HAP-1 (cell line): ENCODE results near the gene OOSP1.
"Not testable (repeated sequence)": the region's sequence is repeated elsewhere in the genome, so short reads cannot be mapped to it uniquely, and the experiment has no call there.

Experiments used
- DNase-seq, 2 experiments: peaks; one replicate each; pipeline ENCODE4 v3.0.0-alpha.2; 2016 to 2020; ENCODE audit warnings: low spot score in 2 of 2
- H3K27me3 ChIP-seq: fragments of 250-450 bp; sonication (Bioruptor Pico); 2 replicates; pipeline ENCODE4 v1.5.1; 2020; ENCODE audit warnings: low read depth, mild to moderate bottlenecking, moderate library complexity
- H3K36me3 ChIP-seq: fragments of 250-450 bp; sonication (Bioruptor Pico); replicated peaks from 2 replicates; pipeline ENCODE4 v1.5.1; 2020; ENCODE audit warnings: mild to moderate bottlenecking
- H3K4me1 ChIP-seq: fragments of 250-450 bp; sonication (Bioruptor Pico); 2 replicates; pipeline ENCODE4 v1.5.1; 2020; ENCODE audit warnings: mild to moderate bottlenecking
- H3K4me3 ChIP-seq: fragments of 250-450 bp; sonication (Bioruptor Pico); 2 replicates; pipeline ENCODE4 v1.5.1; 2020; ENCODE audit warnings: mild to moderate bottlenecking, moderate library complexity
- H3K9me3 ChIP-seq: fragments of 250-450 bp; sonication (Bioruptor Pico); 2 replicates; pipeline ENCODE4 v1.5.1; 2020; ENCODE audit warnings: mild to moderate bottlenecking, moderate library complexity
- in situ Hi-C: fragments of 300-500 bp; cut with MboI; formaldehyde crosslinking; loops from 3 replicates; pipeline ENCODE4 v1.14.3; 2020; ENCODE audit warnings: low sequenced_read_pairs, inconsistent platforms, mixed read lengths

OOSP1 gene

DNA sequence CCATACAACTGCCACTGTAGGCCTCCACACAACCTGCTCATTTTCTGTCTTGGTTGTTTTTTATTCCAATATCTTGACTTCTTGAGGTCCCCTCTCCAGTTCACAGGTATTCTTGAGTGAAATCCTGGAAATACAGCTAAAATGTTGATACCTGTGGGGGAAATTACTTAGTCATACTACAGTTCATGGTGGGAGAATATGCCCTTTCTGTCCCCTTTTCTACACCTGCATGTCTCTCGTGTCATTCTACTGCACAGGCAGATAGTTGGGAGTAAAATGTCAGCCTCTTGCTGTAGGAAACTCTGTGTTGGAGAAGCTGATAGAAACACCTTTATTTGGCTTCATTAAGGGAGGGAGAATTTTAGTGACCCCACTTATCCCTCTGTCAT is 30.2 kb downstream of the OOSP1 start:
- Histone ChIP-seq H3K4me1 (no peaks in the 10 kb centered on the region), H3K36me3 (no peaks in the 10 kb centered on the region), H3K27me3 (no peaks in the 10 kb centered on the region), H3K4me3 (no peak overlapping the region), H3K9me3 (no peaks in the 10 kb centered on the region)
- no peak for DNase-seq
- in situ Hi-C loops = no loop called here

DNA sequence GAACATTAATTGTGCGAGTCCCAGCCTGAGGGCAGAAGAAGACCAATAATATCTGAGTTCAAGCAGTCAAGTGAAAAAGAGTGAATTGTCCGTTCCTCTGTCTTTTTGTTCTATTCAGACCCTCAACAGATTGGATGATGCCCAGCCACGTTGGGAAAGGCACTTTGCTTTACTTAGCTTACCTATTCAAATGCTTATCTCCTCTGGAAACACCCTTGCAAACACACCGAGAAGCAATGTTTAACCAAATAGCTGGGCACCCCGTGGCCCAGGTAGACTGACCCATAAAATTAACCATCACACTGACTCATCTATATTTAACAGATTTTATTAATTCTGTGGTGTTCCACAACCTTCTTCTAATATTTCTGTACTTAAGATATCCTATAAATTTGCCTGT is 34.9 kb downstream of the OOSP1 start:
- in situ Hi-C loops = no loop called here
- DNase-seq = no peak

DNA sequence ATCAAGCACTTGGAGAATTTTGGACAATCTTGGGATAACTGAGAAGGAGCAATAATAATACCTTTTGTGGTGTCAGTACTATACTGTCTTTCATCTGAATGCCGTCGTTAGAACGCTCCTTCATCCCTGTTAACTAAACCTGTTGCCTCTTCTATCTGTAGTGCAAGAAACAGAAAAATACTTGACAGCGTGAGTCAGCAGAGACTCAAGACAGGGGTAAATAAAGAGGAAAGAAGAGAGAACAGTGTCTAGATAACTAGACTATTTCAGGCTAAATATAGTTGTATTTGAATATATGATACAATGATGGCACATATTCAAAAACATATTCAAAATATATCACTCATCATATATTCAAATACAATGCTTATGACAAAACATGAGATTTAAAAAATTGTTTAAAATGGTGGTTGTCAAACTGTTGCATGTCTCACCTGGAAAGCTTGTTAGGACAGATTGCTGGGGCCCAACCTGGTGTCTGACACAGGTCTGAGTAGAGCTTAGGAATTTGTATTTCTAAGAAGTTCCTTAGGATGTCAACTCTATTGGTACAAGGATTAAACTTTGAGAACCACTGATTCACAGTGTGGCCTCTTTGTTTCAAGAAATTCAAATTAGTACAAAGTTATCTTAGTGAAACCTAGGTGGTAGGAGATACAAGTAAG is 43.0 kb downstream of the OOSP1 start:
- H3K9me3 ChIP-seq = no peaks in the 10 kb centered on the region
- no peaks in the 10 kb centered on the region for H3K36me3 ChIP-seq
- no peaks in the 10 kb centered on the region for H3K27me3 ChIP-seq
- no peak overlapping the region for H3K4me3 ChIP-seq
- in situ Hi-C loops = no loop called here
- no peaks in the 10 kb centered on the region for H3K4me1 ChIP-seq
- DNase-seq = no peak

More for the DNA sequence above, 34.9 kb downstream of the OOSP1 start:
- H3K27me3 ChIP-seq = no peaks in the 10 kb centered on the region
- no peaks in the 10 kb centered on the region for H3K9me3 ChIP-seq
- H3K4me1 ChIP-seq = no peaks in the 10 kb centered on the region
- H3K36me3 ChIP-seq = no peaks in the 10 kb centered on the region
- H3K4me3 ChIP-seq = no peak overlapping the region

DNA sequence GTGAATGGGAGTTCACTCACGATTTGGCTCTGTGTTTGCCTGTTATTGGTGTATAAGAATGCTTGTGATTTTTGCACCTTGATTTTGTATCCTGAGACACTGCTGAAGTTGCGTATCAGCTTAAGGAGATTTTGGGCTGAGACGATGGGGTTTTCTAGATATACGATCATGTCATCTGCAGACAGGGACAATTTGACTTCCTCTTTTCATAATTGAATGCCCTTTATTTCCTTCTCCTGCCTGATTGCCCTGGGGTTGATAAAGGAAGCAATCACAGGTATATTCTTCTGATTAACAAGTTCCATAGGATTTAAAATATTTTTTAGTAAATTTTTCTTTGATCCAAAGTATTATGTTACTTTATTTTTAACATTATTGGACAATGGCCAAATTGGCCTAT is 43.8 kb downstream of the OOSP1 start:
- in situ Hi-C loops, H3K36me3 ChIP-seq, H3K9me3 ChIP-seq, H3K4me1 ChIP-seq, H3K4me3 ChIP-seq, DNase-seq, H3K27me3 ChIP-seq: not testable (repeated sequence)

DNA sequence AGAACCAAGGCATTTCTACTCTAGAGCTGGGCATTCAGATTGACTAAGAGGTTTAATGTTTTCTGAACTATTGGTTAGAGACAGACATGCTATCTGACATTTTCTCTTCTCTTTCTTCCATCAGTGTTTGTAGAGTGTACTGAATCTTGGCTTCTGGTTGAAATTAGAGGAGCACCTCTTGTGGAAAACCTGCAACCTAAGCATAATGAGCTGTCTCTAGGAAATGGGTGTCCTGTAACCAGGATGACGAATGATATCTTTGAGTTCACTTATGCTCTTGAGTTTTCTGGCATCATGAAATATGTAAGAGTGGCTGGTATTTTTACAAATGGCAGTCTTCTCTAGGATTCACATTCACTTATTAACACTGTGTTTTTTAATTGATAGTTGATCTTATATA is 45.0 kb downstream of the OOSP1 start:
- DNase-seq = no peak
- in situ Hi-C loops = no loop called here

DNA sequence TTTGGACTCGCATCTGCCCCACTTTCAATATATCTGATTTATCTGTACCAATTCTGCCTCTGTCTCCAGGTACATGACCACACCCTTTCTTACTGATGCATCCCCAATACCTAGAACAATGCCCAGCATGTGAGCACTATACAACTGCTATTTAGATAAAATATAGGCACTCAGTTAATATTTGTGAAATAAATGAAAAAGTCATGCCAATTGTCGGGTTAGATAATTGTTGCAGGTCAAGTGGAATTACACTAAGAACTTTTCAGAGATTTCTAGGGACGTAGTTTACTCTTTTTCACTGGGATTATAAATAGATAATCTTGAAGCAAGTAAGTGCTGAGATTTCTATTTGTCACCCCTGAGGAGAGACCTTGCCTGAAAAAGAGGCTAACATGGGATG is 46.1 kb downstream of the OOSP1 start:
- DNase-seq = no peak
- H3K27me3 ChIP-seq = no peaks in the 10 kb centered on the region

More for the DNA sequence above, 45.0 kb downstream of the OOSP1 start:
- no peaks in the 10 kb centered on the region for H3K9me3 ChIP-seq
- no peak overlapping the region for H3K4me3 ChIP-seq
- H3K36me3 ChIP-seq = no peaks in the 10 kb centered on the region
- no peaks in the 10 kb centered on the region for H3K27me3 ChIP-seq
- no peaks in the 10 kb centered on the region for H3K4me1 ChIP-seq

DNA sequence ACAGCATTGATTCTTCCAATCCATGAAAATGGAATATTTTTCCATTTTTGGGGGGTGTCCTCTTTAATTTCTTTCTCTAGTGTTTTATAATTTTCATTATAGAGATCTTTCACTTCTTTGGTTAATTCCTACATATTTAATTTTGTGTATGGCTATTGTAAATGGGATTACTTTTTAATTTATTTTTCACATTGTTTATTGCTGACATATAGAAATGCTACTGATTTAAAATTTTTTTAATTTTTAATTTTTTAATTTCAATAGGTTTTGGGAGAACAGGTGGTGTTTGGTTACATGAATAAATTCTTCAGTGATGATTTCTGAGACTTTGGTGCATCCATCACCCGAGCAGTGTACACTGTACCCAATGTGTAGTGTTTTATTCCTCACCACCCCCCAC is 52.2 kb downstream of the OOSP1 start:
- Histone ChIP-seq H3K27me3 (no peaks in the 10 kb centered on the region), H3K36me3 (no peaks in the 10 kb centered on the region), H3K4me1 (no peaks in the 10 kb centered on the region), H3K9me3 (no peaks in the 10 kb centered on the region), H3K4me3 (no peak overlapping the region)
- no peak for DNase-seq
- in situ Hi-C loops = no loop called here

More for the DNA sequence above, 46.1 kb downstream of the OOSP1 start:
- in situ Hi-C loops = no loop called here
- H3K4me3 ChIP-seq = no peak overlapping the region
- no peaks in the 10 kb centered on the region for H3K9me3 ChIP-seq
- no peaks in the 10 kb centered on the region for H3K36me3 ChIP-seq
- no peaks in the 10 kb centered on the region for H3K4me1 ChIP-seq

DNA sequence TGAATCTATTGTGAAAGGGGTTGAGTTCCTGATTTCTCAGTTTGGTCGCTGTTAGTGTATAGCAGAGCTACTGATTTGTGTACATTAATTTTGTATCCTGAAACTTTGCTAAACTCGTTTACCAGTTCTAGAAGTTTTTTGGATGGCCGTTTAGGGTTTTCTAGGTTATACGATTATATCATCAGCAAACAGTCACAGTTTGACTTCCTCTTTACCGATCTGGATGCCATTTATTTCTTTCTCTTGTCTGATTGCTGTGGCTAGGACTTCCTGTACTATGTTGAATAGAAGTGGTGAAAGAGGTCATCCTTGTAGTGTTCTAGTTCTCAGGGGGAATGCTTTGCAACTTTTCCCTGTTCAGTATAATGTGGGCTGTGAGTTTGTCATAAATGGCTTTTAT is 54.2 kb downstream of the OOSP1 start:
- H3K36me3 ChIP-seq = no peaks in the 10 kb centered on the region
- no peaks in the 10 kb centered on the region for H3K9me3 ChIP-seq
- DNase-seq = no peak
- no peaks in the 10 kb centered on the region for H3K4me1 ChIP-seq
- no peaks in the 10 kb centered on the region for H3K27me3 ChIP-seq
- no peak overlapping the region for H3K4me3 ChIP-seq
- in situ Hi-C loops = no loop called here

DNA sequence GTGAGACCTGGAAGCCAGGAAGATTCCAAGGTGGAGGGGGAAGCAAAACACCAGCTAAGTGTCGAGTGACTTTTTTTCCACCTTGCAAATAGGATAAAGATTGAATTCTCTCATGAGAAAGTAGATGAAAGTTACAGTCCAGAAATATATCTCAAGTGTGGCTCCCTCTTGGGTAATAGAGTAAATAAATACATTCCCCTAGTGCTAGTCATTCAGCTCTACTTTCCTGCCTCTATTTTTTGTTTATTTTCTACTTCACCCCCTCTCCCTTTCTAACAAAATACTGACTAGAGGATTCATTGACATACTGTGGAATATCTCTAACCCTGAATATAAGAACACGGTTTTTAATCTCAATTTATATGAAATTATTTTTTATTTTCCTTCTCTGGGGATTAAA is 59.6 kb downstream of the OOSP1 start:
- no peak for DNase-seq
- no peaks in the 10 kb centered on the region for H3K27me3 ChIP-seq
- no peak overlapping the region for H3K4me3 ChIP-seq
- in situ Hi-C loops = no loop called here
- H3K36me3 ChIP-seq = no peaks in the 10 kb centered on the region
- no peaks in the 10 kb centered on the region for H3K4me1 ChIP-seq
- no peaks in the 10 kb centered on the region for H3K9me3 ChIP-seq

DNA sequence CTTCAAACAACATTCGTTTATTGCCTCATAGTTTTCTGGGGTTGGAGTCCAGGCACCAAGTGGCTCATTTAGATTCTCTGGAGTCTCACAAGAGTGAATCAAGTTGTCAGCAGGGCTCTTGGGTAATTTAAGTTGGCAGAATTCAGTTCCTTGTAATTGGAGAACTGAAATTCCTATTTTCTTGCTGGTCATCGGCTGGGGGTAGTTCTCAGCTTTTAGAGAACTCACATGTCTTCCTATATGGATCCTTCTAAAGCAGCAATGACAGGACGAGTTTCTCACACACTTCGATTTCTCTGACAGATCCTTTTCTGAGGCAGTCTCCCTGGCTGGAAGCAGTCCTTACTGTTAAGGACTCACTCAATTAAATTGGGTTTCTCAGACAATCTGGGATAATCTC is 61.5 kb downstream of the OOSP1 start:
- in situ Hi-C loops = no loop called here

DNA sequence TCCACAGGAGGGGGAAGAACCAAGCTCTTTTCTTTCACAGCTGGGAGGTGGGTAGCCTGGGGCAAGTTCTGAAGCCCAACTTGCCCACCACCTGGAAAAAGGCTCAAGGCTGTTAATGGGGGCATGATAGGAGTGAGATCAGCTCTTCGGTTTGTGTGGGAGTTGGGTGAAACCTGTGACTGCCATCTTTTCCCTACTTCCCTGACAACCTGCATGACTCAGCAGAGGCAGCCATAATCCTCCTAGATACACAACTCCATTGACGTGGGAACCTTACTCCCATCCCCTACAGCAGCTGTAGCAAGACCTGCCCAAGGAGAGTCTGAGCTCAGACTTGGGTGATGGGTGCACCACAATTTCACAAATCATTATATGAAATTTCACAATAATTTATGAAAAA is 65.5 kb downstream of the OOSP1 start:
- Histone ChIP-seq H3K4me1 (no peaks in the 10 kb centered on the region), H3K4me3 (no peak overlapping the region), H3K9me3 (no peaks in the 10 kb centered on the region), H3K36me3 (no peaks in the 10 kb centered on the region), H3K27me3 (no peaks in the 10 kb centered on the region)
- in situ Hi-C loops = no loop called here
- DNase-seq = no peak

More for the DNA sequence above, 61.5 kb downstream of the OOSP1 start:
- no peak for DNase-seq
- Histone ChIP-seq H3K27me3 (no peaks in the 10 kb centered on the region), H3K36me3 (no peaks in the 10 kb centered on the region), H3K4me3 (no peak overlapping the region), H3K9me3 (no peaks in the 10 kb centered on the region), H3K4me1 (no peaks in the 10 kb centered on the region)

DNA sequence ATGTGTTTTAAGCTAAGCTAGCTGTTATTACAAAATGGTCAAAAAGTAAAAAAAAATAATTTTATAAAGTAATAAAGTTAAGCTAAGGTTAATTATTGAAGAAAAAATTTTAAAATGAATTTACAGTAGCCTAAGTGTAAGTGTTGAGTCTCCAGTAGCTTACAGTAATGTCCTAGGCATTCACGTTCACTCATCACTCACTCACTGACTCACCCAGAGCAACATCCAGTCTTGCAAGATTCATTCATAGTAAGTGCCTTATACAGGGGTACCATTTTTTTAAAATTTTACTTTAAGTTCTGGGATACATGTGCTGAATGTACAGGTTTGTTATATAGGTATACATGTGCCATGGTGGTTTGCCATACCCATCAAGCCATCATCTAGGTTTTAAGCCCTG is 67.1 kb downstream of the OOSP1 start:
- in situ Hi-C loops = no loop called here
- Histone ChIP-seq H3K4me3 (no peak overlapping the region), H3K27me3 (no peaks in the 10 kb centered on the region), H3K9me3 (no peaks in the 10 kb centered on the region), H3K4me1 (no peaks in the 10 kb centered on the region), H3K36me3 (no peaks in the 10 kb centered on the region)
- DNase-seq = no peak
